WTC11 (cell line): ENCODE measurements around the gene CELF4. TPM values are rescaled to one million over a fixed set of nuclear protein-coding genes. Genes with fewer than 3 reads are reported as not detected.
A peak's percentile ranks its signal among the peaks of the same experiment; 100 is the strongest.

ENCODE experiments used
- ATAC-seq: fragments of 200-7000 bp; cut with Tn5 transposase; 2 replicates; pipeline ENCODE4 v1.10.0; 2021; ENCODE audit warnings: mild to moderate bottlenecking, moderate library complexity
- CTCF ChIA-PET: fragments of 300-600 bp; sonication (Branson Sonifier 250); formaldehyde crosslinking; loops from one replicate; lab custom pipeline; 2021; ENCODE audit warnings: antibody characterized with exemption; lab: Charles Lee
- POLR2A ChIA-PET: fragments of 350-600 bp; sonication (Branson Sonifier 250); formaldehyde crosslinking; loops from one replicate; lab custom pipeline; 2021; ENCODE audit warnings: antibody characterized with exemption; lab: Charles Lee
- DNase-seq: peaks from one replicate; pipeline ENCODE4 v3.0.0; 2021; ENCODE audit warnings: low spot score
- H3K27ac Mint-ChIP-seq: 2 replicates; pipeline ENCODE4 v1.8.0; 2021; ENCODE audit warnings: mixed read lengths
- H3K27me3 Mint-ChIP-seq: 2 replicates; pipeline ENCODE4 v1.8.0; 2021; ENCODE audit warnings: low read depth, mild to moderate bottlenecking, moderate library complexity, mixed read lengths
- H3K36me3 Mint-ChIP-seq: 2 replicates; pipeline ENCODE4 v1.8.0; 2021; ENCODE audit warnings: mixed read lengths
- H3K4me1 Mint-ChIP-seq: 2 replicates; pipeline ENCODE4 v1.8.0; 2022; ENCODE audit warnings: mixed read lengths
- H3K4me3 Mint-ChIP-seq: 2 replicates; pipeline ENCODE4 v1.8.0; 2021; ENCODE audit warnings: mild to moderate bottlenecking, moderate library complexity, mixed read lengths
- H3K9me3 Mint-ChIP-seq: 2 replicates; pipeline ENCODE4 v1.8.0; 2021; ENCODE audit warnings: mixed read lengths
- CBFB ChIP-seq: sonication (generic); formaldehyde crosslinking; IDR thresholded peaks from 2 replicates; pipeline ENCODE4 v1.8.1; 2022; ENCODE audit warnings: mild to moderate bottlenecking, low read depth, missing genetic modification reagents
- CREM ChIP-seq: sonication (generic); formaldehyde crosslinking; IDR thresholded peaks from 2 replicates; pipeline ENCODE4 v1.8.1; 2022; ENCODE audit warnings: mild to moderate bottlenecking, missing genetic modification reagents, moderate library complexity
- ESRRA ChIP-seq: sonication (generic); formaldehyde crosslinking; IDR thresholded peaks from 2 replicates; pipeline ENCODE4 v1.8.1; 2022; ENCODE audit warnings: mild to moderate bottlenecking, missing genetic modification reagents, borderline replicate concordance
- FOXJ3 ChIP-seq: sonication (generic); formaldehyde crosslinking; IDR thresholded peaks from 2 replicates; pipeline ENCODE4 v1.9.0; 2021; ENCODE audit warnings: missing genetic modification reagents, mild to moderate bottlenecking, borderline replicate concordance
- KAT7 ChIP-seq: sonication (generic); formaldehyde crosslinking; IDR thresholded peaks from 2 replicates; pipeline ENCODE4 v1.8.1; 2023; ENCODE audit warnings: missing genetic modification reagents, mild to moderate bottlenecking, borderline replicate concordance
- NFATC4 ChIP-seq: fragments of 250-450 bp; sonication (Bioruptor Pico); IDR thresholded peaks from 2 replicates; pipeline ENCODE4 v1.9.0; 2021; ENCODE audit warnings: mild to moderate bottlenecking
- PRRX2 ChIP-seq: fragments of 250-450 bp; sonication (Bioruptor Pico); IDR thresholded peaks from 2 replicates; pipeline ENCODE4 v1.8.0; 2021; ENCODE audit warnings: mild to moderate bottlenecking
- ZNF416 ChIP-seq: fragments of 250-450 bp; sonication (Bioruptor Pico); IDR thresholded peaks from 2 replicates; pipeline ENCODE4 v1.9.0; 2021; ENCODE audit warnings: mild to moderate bottlenecking, inconsistent platforms
- ZNF532 ChIP-seq: fragments of 250-450 bp; sonication (Bioruptor Pico); IDR thresholded peaks from 2 replicates; pipeline ENCODE4 v1.9.0; 2021; ENCODE audit warnings: mild to moderate bottlenecking, borderline replicate concordance
- total RNA-seq: library from RNA; stranded (reverse); gene quantifications from 3 replicates; pipeline ENCODE4 v1.2.3, GENCODE V29; 2021
- TF ChIP-seq, protein P1 (sequence below): sonication (generic); formaldehyde crosslinking; IDR thresholded peaks from 2 replicates; pipeline ENCODE4 v1.8.0; 2023; ENCODE audit warnings: mild to moderate bottlenecking, missing genetic modification reagents
- TF ChIP-seq, protein P2 (sequence below): fragments of 250-450 bp; sonication (Bioruptor Pico); IDR thresholded peaks from 2 replicates; pipeline ENCODE4 v1.8.0; 2021; ENCODE audit warnings: mild to moderate bottlenecking
- TF ChIP-seq, protein P3 (sequence below): sonication (generic); formaldehyde crosslinking; IDR thresholded peaks from 2 replicates; pipeline ENCODE4 v1.8.0; 2023; ENCODE audit warnings: missing genetic modification reagents, mild to moderate bottlenecking, borderline replicate concordance
- TF ChIP-seq, protein P4 (sequence below): fragments of 250-450 bp; sonication (Bioruptor Pico); conservative IDR thresholded peaks from 2 replicates; pipeline ENCODE4 v1.9.0; 2021; ENCODE audit warnings: mild to moderate bottlenecking
- TF ChIP-seq, protein P5 (sequence below): sonication (generic); formaldehyde crosslinking; IDR thresholded peaks from 2 replicates; pipeline ENCODE4 v1.8.1; 2023; ENCODE audit warnings: mild to moderate bottlenecking, missing genetic modification reagents
- TF ChIP-seq, protein P6 (sequence below): sonication (generic); formaldehyde crosslinking; IDR thresholded peaks from 2 replicates; pipeline ENCODE4 v1.8.0; 2023; ENCODE audit warnings: missing genetic modification reagents

Gene CELF4
- total RNA-seq, 1 experiment from 2014 or later = 2.9 TPM

GRCh38 chr18:37395138-37395537, 170.5 kb downstream of the CELF4 start:
- Mint-ChIP-seq H3K4me1 (peaks cover 23% of the 10 kb centered on the region), H3K27ac (no peak overlapping the region), H3K9me3 (0 out of 2 replicates have a peak, but pooled peaks cover 3% of the 10 kb centered on the region), H3K4me3 (peak overlapping the region; percentile 42), H3K36me3 (no peaks in the 10 kb centered on the region; the same call in 1 of the 2 replicates), H3K27me3 (peaks cover 63% of the 10 kb centered on the region)
- no peak for DNase-seq
- TF ChIP-seq CREM (CRISPR knock-in tag) (no peak), KAT7 (CRISPR knock-in tag) (no peak), NFATC4 (no peak), ZNF416 (CRISPR knock-in tag) (no peak)
- TF ChIP-seq, protein P1, sequence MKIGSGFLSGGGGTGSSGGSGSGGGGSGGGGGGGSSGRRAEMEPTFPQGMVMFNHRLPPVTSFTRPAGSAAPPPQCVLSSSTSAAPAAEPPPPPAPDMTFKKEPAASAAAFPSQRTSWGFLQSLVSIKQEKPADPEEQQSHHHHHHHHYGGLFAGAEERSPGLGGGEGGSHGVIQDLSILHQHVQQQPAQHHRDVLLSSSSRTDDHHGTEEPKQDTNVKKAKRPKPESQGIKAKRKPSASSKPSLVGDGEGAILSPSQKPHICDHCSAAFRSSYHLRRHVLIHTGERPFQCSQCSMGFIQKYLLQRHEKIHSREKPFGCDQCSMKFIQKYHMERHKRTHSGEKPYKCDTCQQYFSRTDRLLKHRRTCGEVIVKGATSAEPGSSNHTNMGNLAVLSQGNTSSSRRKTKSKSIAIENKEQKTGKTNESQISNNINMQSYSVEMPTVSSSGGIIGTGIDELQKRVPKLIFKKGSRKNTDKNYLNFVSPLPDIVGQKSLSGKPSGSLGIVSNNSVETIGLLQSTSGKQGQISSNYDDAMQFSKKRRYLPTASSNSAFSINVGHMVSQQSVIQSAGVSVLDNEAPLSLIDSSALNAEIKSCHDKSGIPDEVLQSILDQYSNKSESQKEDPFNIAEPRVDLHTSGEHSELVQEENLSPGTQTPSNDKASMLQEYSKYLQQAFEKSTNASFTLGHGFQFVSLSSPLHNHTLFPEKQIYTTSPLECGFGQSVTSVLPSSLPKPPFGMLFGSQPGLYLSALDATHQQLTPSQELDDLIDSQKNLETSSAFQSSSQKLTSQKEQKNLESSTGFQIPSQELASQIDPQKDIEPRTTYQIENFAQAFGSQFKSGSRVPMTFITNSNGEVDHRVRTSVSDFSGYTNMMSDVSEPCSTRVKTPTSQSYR (CRISPR knock-in tag) = no peak
- TF ChIP-seq, protein P2, sequence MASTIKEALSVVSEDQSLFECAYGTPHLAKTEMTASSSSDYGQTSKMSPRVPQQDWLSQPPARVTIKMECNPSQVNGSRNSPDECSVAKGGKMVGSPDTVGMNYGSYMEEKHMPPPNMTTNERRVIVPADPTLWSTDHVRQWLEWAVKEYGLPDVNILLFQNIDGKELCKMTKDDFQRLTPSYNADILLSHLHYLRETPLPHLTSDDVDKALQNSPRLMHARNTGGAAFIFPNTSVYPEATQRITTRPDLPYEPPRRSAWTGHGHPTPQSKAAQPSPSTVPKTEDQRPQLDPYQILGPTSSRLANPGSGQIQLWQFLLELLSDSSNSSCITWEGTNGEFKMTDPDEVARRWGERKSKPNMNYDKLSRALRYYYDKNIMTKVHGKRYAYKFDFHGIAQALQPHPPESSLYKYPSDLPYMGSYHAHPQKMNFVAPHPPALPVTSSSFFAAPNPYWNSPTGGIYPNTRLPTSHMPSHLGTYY = no peak
- TF ChIP-seq, protein P3, sequence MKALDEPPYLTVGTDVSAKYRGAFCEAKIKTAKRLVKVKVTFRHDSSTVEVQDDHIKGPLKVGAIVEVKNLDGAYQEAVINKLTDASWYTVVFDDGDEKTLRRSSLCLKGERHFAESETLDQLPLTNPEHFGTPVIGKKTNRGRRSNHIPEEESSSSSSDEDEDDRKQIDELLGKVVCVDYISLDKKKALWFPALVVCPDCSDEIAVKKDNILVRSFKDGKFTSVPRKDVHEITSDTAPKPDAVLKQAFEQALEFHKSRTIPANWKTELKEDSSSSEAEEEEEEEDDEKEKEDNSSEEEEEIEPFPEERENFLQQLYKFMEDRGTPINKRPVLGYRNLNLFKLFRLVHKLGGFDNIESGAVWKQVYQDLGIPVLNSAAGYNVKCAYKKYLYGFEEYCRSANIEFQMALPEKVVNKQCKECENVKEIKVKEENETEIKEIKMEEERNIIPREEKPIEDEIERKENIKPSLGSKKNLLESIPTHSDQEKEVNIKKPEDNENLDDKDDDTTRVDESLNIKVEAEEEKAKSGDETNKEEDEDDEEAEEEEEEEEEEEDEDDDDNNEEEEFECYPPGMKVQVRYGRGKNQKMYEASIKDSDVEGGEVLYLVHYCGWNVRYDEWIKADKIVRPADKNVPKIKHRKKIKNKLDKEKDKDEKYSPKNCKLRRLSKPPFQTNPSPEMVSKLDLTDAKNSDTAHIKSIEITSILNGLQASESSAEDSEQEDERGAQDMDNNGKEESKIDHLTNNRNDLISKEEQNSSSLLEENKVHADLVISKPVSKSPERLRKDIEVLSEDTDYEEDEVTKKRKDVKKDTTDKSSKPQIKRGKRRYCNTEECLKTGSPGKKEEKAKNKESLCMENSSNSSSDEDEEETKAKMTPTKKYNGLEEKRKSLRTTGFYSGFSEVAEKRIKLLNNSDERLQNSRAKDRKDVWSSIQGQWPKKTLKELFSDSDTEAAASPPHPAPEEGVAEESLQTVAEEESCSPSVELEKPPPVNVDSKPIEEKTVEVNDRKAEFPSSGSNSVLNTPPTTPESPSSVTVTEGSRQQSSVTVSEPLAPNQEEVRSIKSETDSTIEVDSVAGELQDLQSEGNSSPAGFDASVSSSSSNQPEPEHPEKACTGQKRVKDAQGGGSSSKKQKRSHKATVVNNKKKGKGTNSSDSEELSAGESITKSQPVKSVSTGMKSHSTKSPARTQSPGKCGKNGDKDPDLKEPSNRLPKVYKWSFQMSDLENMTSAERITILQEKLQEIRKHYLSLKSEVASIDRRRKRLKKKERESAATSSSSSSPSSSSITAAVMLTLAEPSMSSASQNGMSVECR (CRISPR knock-in tag) = no peak
- ATAC-seq = no peak
- CTCF ChIA-PET = interaction anchor here (0.6 kb wide), 1 partner anchor 36 kb away, joined by 3 read pairs; no protein-coding TSS in a partner anchor
- POLR2A ChIA-PET = no interaction called here

- CTCF ChIA-PET = interaction anchor here (0.9 to 1.5 kb wide), 18 partner anchors 8 to 159 kb away, joined by 3 to 9 read pairs (median 4); no protein-coding TSS in a partner anchor
- Mint-ChIP-seq H3K9me3 (peaks cover 6% of the 10 kb centered on the region), H3K36me3 (peaks cover 3% of the 10 kb centered on the region), H3K27ac (no peak overlapping the region), H3K4me3 (peak overlapping the region; percentile 65), H3K4me1 (peaks cover 23% of the 10 kb centered on the region), H3K27me3 (peaks cover 65% of the 10 kb centered on the region)
- DNase-seq (no peak), ATAC-seq (no peak)
- POLR2A ChIA-PET = no interaction called here
- TF ChIP-seq ZNF532 (CRISPR knock-in tag) (no peak), FOXJ3 (CRISPR knock-in tag) (no peak), ESRRA (CRISPR knock-in tag) (no peak), CBFB (CRISPR knock-in tag) (no peak), PRRX2 (CRISPR knock-in tag) (no peak)
- TF ChIP-seq, protein P4, sequence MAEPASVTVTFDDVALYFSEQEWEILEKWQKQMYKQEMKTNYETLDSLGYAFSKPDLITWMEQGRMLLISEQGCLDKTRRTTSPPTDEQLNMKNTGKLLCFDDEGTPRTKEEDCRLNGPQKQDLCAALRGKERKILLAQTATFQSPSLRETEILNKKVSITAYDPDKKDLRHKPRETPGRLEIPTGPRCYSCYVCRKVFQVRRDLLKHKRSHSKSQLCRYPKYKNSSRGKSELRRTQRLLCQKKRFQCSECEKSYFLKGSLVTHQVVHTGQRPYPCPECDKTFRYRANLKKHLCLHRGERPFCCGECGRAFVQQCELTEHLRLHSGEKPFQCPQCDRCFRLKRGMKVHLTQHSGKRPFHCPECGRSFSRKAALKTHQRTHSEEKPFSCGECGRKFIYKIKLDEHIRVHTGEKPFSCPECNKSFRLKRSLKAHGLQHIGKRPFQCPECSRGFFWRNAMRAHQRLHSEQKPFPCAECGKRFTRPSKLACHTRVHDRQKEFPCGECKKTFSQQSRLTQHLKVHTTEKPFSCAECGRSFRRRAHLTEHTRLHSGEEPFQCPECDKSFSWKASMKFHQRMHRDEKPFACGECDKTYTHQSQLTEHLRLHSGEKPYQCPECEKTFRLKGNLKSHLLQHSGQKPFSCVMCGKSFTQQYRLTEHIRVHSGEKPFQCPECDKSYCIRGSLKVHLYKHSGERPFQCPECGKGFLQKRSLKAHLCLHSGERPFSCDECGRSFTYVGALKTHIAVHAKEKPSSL (CRISPR knock-in tag) = no peak
- TF ChIP-seq, protein P2 = no peak
- TF ChIP-seq, protein P5, sequence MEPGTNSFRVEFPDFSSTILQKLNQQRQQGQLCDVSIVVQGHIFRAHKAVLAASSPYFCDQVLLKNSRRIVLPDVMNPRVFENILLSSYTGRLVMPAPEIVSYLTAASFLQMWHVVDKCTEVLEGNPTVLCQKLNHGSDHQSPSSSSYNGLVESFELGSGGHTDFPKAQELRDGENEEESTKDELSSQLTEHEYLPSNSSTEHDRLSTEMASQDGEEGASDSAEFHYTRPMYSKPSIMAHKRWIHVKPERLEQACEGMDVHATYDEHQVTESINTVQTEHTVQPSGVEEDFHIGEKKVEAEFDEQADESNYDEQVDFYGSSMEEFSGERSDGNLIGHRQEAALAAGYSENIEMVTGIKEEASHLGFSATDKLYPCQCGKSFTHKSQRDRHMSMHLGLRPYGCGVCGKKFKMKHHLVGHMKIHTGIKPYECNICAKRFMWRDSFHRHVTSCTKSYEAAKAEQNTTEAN = no peak
- TF ChIP-seq, protein P6, sequence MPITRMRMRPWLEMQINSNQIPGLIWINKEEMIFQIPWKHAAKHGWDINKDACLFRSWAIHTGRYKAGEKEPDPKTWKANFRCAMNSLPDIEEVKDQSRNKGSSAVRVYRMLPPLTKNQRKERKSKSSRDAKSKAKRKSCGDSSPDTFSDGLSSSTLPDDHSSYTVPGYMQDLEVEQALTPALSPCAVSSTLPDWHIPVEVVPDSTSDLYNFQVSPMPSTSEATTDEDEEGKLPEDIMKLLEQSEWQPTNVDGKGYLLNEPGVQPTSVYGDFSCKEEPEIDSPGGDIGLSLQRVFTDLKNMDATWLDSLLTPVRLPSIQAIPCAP (CRISPR knock-in tag) = no peak
These were observed 171.0 kb downstream of the CELF4 start for GRCh38 chr18:37394610-37394965.
